Putamen (tissue), 1 donor: ENCODE data around the gene UBXN7.
"Not testable (repeated sequence)": the region's sequence is repeated elsewhere in the genome, so short reads cannot be mapped to it uniquely, and the experiment has no call there.

Source experiments
- DNase-seq: peaks from one replicate; pipeline ENCODE4 v3.0.0-alpha.2; 2016; ENCODE audit warnings: low spot score

Gene UBXN7

GRCh38 chr3:196355668-196356067 lies 76.6 kb downstream of the UBXN7 start:
- DNase-seq = no peak

- no peak for DNase-seq
Observed at GRCh38 chr3:196354132-196354531, 78.1 kb downstream of the UBXN7 start.

GRCh38 chr3:196351541-196351940 lies 80.7 kb downstream of the UBXN7 start:
- DNase-seq = no peak

- no peak for DNase-seq
Observed at GRCh38 chr3:196350067-196350466, 82.2 kb downstream of the UBXN7 start.

GRCh38 chr3:196348698-196349097 lies 83.5 kb downstream of the UBXN7 start:
- no peak for DNase-seq

GRCh38 chr3:196344663-196345062 lies 87.6 kb downstream of the UBXN7 start:
- DNase-seq = no peak

GRCh38 chr3:196343917-196344316 lies 88.3 kb downstream of the UBXN7 start:
- DNase-seq = not testable (repeated sequence)

- no peak for DNase-seq
Observed at GRCh38 chr3:196341137-196341536, 91.1 kb downstream of the UBXN7 start.

- no peak for DNase-seq
Observed at GRCh38 chr3:196340466-196340865, 91.8 kb downstream of the UBXN7 start.

GRCh38 chr3:196339493-196340254 lies 92.6 kb downstream of the UBXN7 start:
- no peak for DNase-seq

GRCh38 chr3:196339044-196339443 lies 93.2 kb downstream of the UBXN7 start:
- DNase-seq = no peak

- DNase-seq = no peak
Observed at GRCh38 chr3:196336319-196337145, 95.7 kb downstream of the UBXN7 start.

- DNase-seq = no peak
Observed at GRCh38 chr3:196335503-196335948, 96.7 kb downstream of the UBXN7 start.

GRCh38 chr3:196334982-196335381 lies 97.2 kb downstream of the UBXN7 start:
- DNase-seq = no peak

- no peak for DNase-seq
Observed at GRCh38 chr3:196332168-196332567, 100.1 kb downstream of the UBXN7 start.

- no peak for DNase-seq
Observed at GRCh38 chr3:196327405-196327804, 104.8 kb downstream of the UBXN7 start.

- no peak for DNase-seq
Observed at GRCh38 chr3:196326936-196327335, 105.3 kb downstream of the UBXN7 start.

- DNase-seq = no peak
Observed at GRCh38 chr3:196323691-196324090, 108.5 kb downstream of the UBXN7 start.

GRCh38 chr3:196323016-196323415 lies 109.2 kb downstream of the UBXN7 start:
- no peak for DNase-seq

GRCh38 chr3:196321162-196321561 lies 111.1 kb downstream of the UBXN7 start:
- DNase-seq = no peak

- no peak for DNase-seq
Observed at GRCh38 chr3:196320137-196320536, 112.1 kb downstream of the UBXN7 start.

- peak; percentile 90 for DNase-seq
Observed at GRCh38 chr3:196317687-196318467, 114.3 kb downstream of the UBXN7 start, which contains the start of gene DYNLT2B. DYNLT2B (minus strand) TSS chr3:196318240; CDS start chr3:196318152, 88 bp downstream.
